Tibial nerve (tissue), 4 donors: ENCODE measurements around the gene TERB1. TPM values are rescaled to one million over a fixed set of nuclear protein-coding genes. Genes with fewer than 3 reads are reported as not detected.

Source experiments
- DNase-seq, 2 donors: peaks; one replicate each; pipeline ENCODE4 v3.0.0-alpha.2; 2019; ENCODE audit warnings: low spot score in 2 of 2
- H3K27ac ChIP-seq, 4 donors: fragments of 200-600 bp; sonication (generic) in 3 of 4; one replicate each; pipeline ENCODE4 v1.5.1; 2017 to 2019; ENCODE audit warnings: mild to moderate bottlenecking in 1 of 4
- H3K27me3 ChIP-seq, 2 donors: fragments of 200-600 bp; sonication (generic) in 1 of 2; one replicate each; pipeline versions ENCODE4 v1.5.1 to v1.6.0; 2017 to 2019
- H3K36me3 ChIP-seq, 3 donors: fragments of 200-600 bp; sonication (generic); one replicate each; pipeline ENCODE4 v1.5.1; 2018 to 2019
- H3K4me1 ChIP-seq, 4 donors: fragments of 200-600 bp; sonication (generic) in 3 of 4; one replicate each; pipeline ENCODE4 v1.5.1; 2017 to 2019
- H3K4me3 ChIP-seq, 4 donors: fragments of 200-600 bp; sonication (generic) in 3 of 4; one replicate each; pipeline ENCODE4 v1.5.1; 2017 to 2019; ENCODE audit warnings: mild to moderate bottlenecking in 1 of 4, moderate library complexity in 1 of 4
- H3K9me3 ChIP-seq, 4 donors: fragments of 200-600 bp; sonication (generic) in 3 of 4; one replicate each; pipeline ENCODE4 v1.5.1; 2017 to 2019
- CTCF ChIP-seq, 5 experiments: fragments of 200-600 bp in 3 of 5; fragments of 450-650 bp in 2 of 5; sonication (generic) in 3 of 5; IDR thresholded peaks; one replicate each; pipeline ENCODE4 v1.5.1; 2016 to 2019; ENCODE audit warnings: antibody characterized with exemption in 5 of 5, mild to moderate bottlenecking in 3 of 5, moderate library complexity in 2 of 5
- EP300 ChIP-seq, 2 donors: sonication (generic); formaldehyde crosslinking; IDR thresholded peaks; one replicate each; pipeline ENCODE4 v1.6.1; 2017; ENCODE audit warnings: antibody characterized with exemption in 2 of 2, mild to moderate bottlenecking in 1 of 2
- POLR2A ChIP-seq, 2 donors: fragments of 450-650 bp; IDR thresholded peaks; one replicate each; pipeline ENCODE4 v1.6.1; 2017; ENCODE audit warnings: antibody characterized with exemption in 2 of 2, mild to moderate bottlenecking in 2 of 2, moderate library complexity in 2 of 2
- WGBS, 2 donors: methylation state at CpG; one replicate each; pipeline ENCODE4 v1.1.5; 2018; 5-methylcytosine and 5-hydroxymethylcytosine counted together
- total RNA-seq, 4 donors: library from RNA; depleted of rRNA; stranded (reverse); fragments of >200 nt; gene quantifications; one replicate each; pipeline ENCODE4 v1.1.0, GENCODE V29; 2016

Gene TERB1
- total RNA-seq, 4 donors from 2014 or later, result not detected

- TF ChIP-seq POLR2A (IDR thresholded peaks at IDR 0.05), result no peak
- TF ChIP-seq EP300 (IDR thresholded peaks at IDR 0.05), result no peak
- no peak for TF ChIP-seq CTCF (IDR thresholded peaks at IDR 0.05)
- Histone ChIP-seq H3K4me1 (peaks cover 0 to 13% (median 2%) of the 10 kb centered on the region in 4 donors), H3K27ac (no peak overlapping the region), H3K4me3 (no peak overlapping the region), H3K36me3 (peaks cover 0 to 80% (median 0%) of the 10 kb centered on the region in 3 donors), H3K27me3 (no peaks in the 10 kb centered on the region), H3K9me3 (no peaks in the 10 kb centered on the region)
- DNase-seq, result no peak
- WGBS, 2 donors, result 92 to 97% methylated on average over 4 of the region's 4 CpGs
Observed at GRCh38 chr16:66824006-66824405, 22.6 kb upstream of the TERB1 start.

GRCh38 chr16:66814734-66815133 is 13.3 kb upstream of the TERB1 start:
- TF ChIP-seq EP300 (IDR thresholded peaks at IDR 0.05) (no peak), POLR2A (IDR thresholded peaks at IDR 0.05) (no peak), CTCF (IDR thresholded peaks at IDR 0.05) (no peak)
- no peak overlapping the region for H3K4me3 ChIP-seq

GRCh38 chr16:66811043-66811442 is 9.7 kb upstream of the TERB1 start:
- no peak for DNase-seq
- Histone ChIP-seq H3K36me3 (peaks cover 0 to 97% (median 5%) of the 10 kb centered on the region in 3 donors), H3K9me3 (no peaks in the 10 kb centered on the region), H3K4me3 (no peak overlapping the region), H3K27me3 (no peaks in the 10 kb centered on the region), H3K27ac (no peak overlapping the region), H3K4me1 (no peaks in the 10 kb centered on the region)
- TF ChIP-seq EP300 (IDR thresholded peaks at IDR 0.05) (no peak), POLR2A (IDR thresholded peaks at IDR 0.05) (no peak), CTCF (IDR thresholded peaks at IDR 0.05) (no peak)
- whole genome bisulfite sequencing, 2 donors, result 92% methylated on average over 7 of the region's 7 CpGs

More at GRCh38 chr16:66814734-66815133, 13.3 kb upstream of the TERB1 start:
- peaks cover 0 to 97% (median 10%) of the 10 kb centered on the region in 3 donors for H3K36me3 ChIP-seq
- no peaks in the 10 kb centered on the region for H3K9me3 ChIP-seq
- 94 to 96% methylated on average over 2 of the region's 2 CpGs for WGBS, 2 donors
- H3K4me1 ChIP-seq, result no peaks in the 10 kb centered on the region
- no peak overlapping the region for H3K27ac ChIP-seq
- no peaks in the 10 kb centered on the region for H3K27me3 ChIP-seq
- DNase-seq, result no peak

- H3K27ac ChIP-seq, result no peak overlapping the region
- H3K4me1 ChIP-seq, result no peaks in the 10 kb centered on the region
- no peaks in the 10 kb centered on the region for H3K9me3 ChIP-seq
- peaks cover 0 to 97% (median 1%) of the 10 kb centered on the region in 3 donors for H3K36me3 ChIP-seq
- TF ChIP-seq POLR2A (IDR thresholded peaks at IDR 0.05) (no peak), CTCF (IDR thresholded peaks at IDR 0.05) (no peak), EP300 (IDR thresholded peaks at IDR 0.05) (no peak)
- no peak for DNase-seq
- no peaks in the 10 kb centered on the region for H3K27me3 ChIP-seq
- WGBS, 2 donors, result 94 to 97% methylated on average over 4 of the region's 4 CpGs
- no peak overlapping the region for H3K4me3 ChIP-seq
Observed at GRCh38 chr16:66810391-66810790, 9.0 kb upstream of the TERB1 start.

- no peaks in the 10 kb centered on the region for H3K9me3 ChIP-seq
- no peak for TF ChIP-seq EP300 (IDR thresholded peaks at IDR 0.05)
- no peak for TF ChIP-seq POLR2A (IDR thresholded peaks at IDR 0.05)
- TF ChIP-seq CTCF (IDR thresholded peaks at IDR 0.05), result no peak
- no peak overlapping the region for H3K4me3 ChIP-seq
- DNase-seq, result no peak
- 92% methylated on average over 4 of the region's 4 CpGs for WGBS, 2 donors
- H3K36me3 ChIP-seq, result peaks cover 0 to 97% (median 7%) of the 10 kb centered on the region in 3 donors
- no peak overlapping the region for H3K27ac ChIP-seq
- no peaks in the 10 kb centered on the region for H3K27me3 ChIP-seq
- H3K4me1 ChIP-seq, result no peaks in the 10 kb centered on the region
Observed at GRCh38 chr16:66809765-66810164, 8.4 kb upstream of the TERB1 start.
